H9 (cell line): ENCODE data around the gene SLC35E4. TPM values are rescaled to one million over a fixed set of nuclear protein-coding genes. Genes with fewer than 3 reads are reported as not detected.

Experiments used
- DNase-seq: peaks from one replicate; pipeline ENCODE4 v3.0.0-alpha.2; 2017
- H2AFZ ChIP-seq: one replicate; pipeline ENCODE4 v1.6.1; 2013; ENCODE audit warnings: mild to moderate bottlenecking, low read length, control low read depth, moderate library complexity
- H2AK5ac ChIP-seq: 2 replicates; pipeline ENCODE4 v1.6.1; 2013; ENCODE audit warnings: low read length, control low read depth, mixed read lengths; ENCODE audit not compliant: insufficient read length
- H2BK120ac ChIP-seq: one replicate; pipeline ENCODE4 v1.6.1; 2013; ENCODE audit warnings: low read depth, mild to moderate bottlenecking, low read length, control low read depth, inconsistent platforms; ENCODE audit not compliant: poor library complexity, severe bottlenecking
- H2BK12ac ChIP-seq: 2 replicates; pipeline ENCODE4 v1.6.1; 2013; ENCODE audit warnings: low read length, control low read depth, mixed read lengths, low read depth; ENCODE audit not compliant: insufficient read length
- H2BK15ac ChIP-seq: 2 replicates; pipeline ENCODE4 v1.6.1; 2013; ENCODE audit warnings: low read depth, low read length, control low read depth
- H2BK20ac ChIP-seq: one replicate; pipeline ENCODE4 v1.6.1; 2013; ENCODE audit warnings: low read depth, mild to moderate bottlenecking, low read length, control low read depth, inconsistent platforms; ENCODE audit not compliant: poor library complexity, severe bottlenecking
- H2BK5ac ChIP-seq: 2 replicates; pipeline ENCODE4 v1.6.1; 2013; ENCODE audit warnings: low read length, control low read depth, mixed read lengths; ENCODE audit not compliant: insufficient read length
- H3K14ac ChIP-seq: 2 replicates; pipeline ENCODE4 v1.6.1; 2013; ENCODE audit warnings: low read length, control low read depth; ENCODE audit not compliant: insufficient read depth
- H3K18ac ChIP-seq: 2 replicates; pipeline ENCODE4 v1.6.1; 2013; ENCODE audit warnings: low read depth, mild to moderate bottlenecking, mixed read lengths, low read length, control low read depth; ENCODE audit not compliant: insufficient read length
- H3K23ac ChIP-seq: 2 replicates; pipeline ENCODE4 v1.6.1; 2013; ENCODE audit warnings: low read length, control low read depth, mixed read lengths, low read depth; ENCODE audit not compliant: insufficient read length
- H3K23me2 ChIP-seq: 2 replicates; pipeline ENCODE4 v1.6.1; 2013; ENCODE audit warnings: low read depth, mild to moderate bottlenecking, mixed read lengths, low read length, control low read depth; ENCODE audit not compliant: insufficient read length, poor library complexity, severe bottlenecking
- H3K27ac ChIP-seq: 2 replicates; pipeline ENCODE4 v1.5.1; 2013; ENCODE audit warnings: low read length, control low read depth, mixed read lengths, low read depth; ENCODE audit not compliant: insufficient read length
- H3K27me3 ChIP-seq: 2 replicates; pipeline ENCODE4 v1.6.1; 2013; ENCODE audit warnings: low read length, control low read depth, inconsistent platforms; ENCODE audit not compliant: insufficient read depth
- H3K4ac ChIP-seq: 2 replicates; pipeline ENCODE4 v1.6.1; 2013; ENCODE audit warnings: low read depth, mild to moderate bottlenecking, control low read depth, inconsistent platforms, low read length, moderate library complexity
- H3K4me1 ChIP-seq: 2 replicates; pipeline ENCODE4 v1.6.1; 2013; ENCODE audit warnings: low read length, control low read depth, inconsistent platforms; ENCODE audit not compliant: insufficient read depth
- H3K4me2 ChIP-seq: 2 replicates; pipeline ENCODE4 v1.6.1; 2013; ENCODE audit warnings: low read length, control low read depth, mixed read lengths; ENCODE audit not compliant: insufficient read length, insufficient read depth
- H3K56ac ChIP-seq: 2 replicates; pipeline ENCODE4 v1.6.1; 2013; ENCODE audit warnings: low read depth, mild to moderate bottlenecking, mixed read lengths, low read length, control low read depth; ENCODE audit not compliant: insufficient read length
- H3K79me1 ChIP-seq: 2 replicates; pipeline ENCODE4 v1.6.1; 2013; ENCODE audit warnings: low read depth, mild to moderate bottlenecking, moderate library complexity, low read length, control low read depth, inconsistent platforms; ENCODE audit not compliant: insufficient read depth, poor library complexity, severe bottlenecking
- H3K79me2 ChIP-seq: 2 replicates; pipeline ENCODE4 v1.6.1; 2013; ENCODE audit warnings: low read length, control low read depth, inconsistent platforms; ENCODE audit not compliant: insufficient read depth
- H3K9ac ChIP-seq: 2 replicates; pipeline ENCODE4 v1.6.1; 2013; ENCODE audit warnings: low read length, control low read depth, mixed read lengths; ENCODE audit not compliant: insufficient read length; ENCODE audit errors: extremely low read depth
- H3K9me3 ChIP-seq: one replicate; pipeline ENCODE4 v1.6.1; 2013; ENCODE audit warnings: low read depth, low read length, inconsistent platforms; ENCODE audit not compliant: control insufficient read depth
- H3T11ph ChIP-seq: one replicate; pipeline ENCODE4 v1.6.1; 2013; ENCODE audit warnings: mild to moderate bottlenecking, low read length, control low read depth, inconsistent platforms
- H4K20me1 ChIP-seq: one replicate; pipeline ENCODE4 v1.6.1; 2013; ENCODE audit not compliant: control insufficient read depth, insufficient read length, insufficient read depth
- H4K5ac ChIP-seq: 2 replicates; pipeline ENCODE4 v1.6.1; 2013; ENCODE audit warnings: low read depth, mild to moderate bottlenecking, mixed read lengths, low read length, control low read depth; ENCODE audit not compliant: insufficient read length
- H4K8ac ChIP-seq: replicated peaks from 2 replicates; pipeline ENCODE4 v1.6.1; 2013; ENCODE audit warnings: low read length, control low read depth, mixed read lengths, low read depth; ENCODE audit not compliant: insufficient read length
- H4K91ac ChIP-seq: 2 replicates; pipeline ENCODE4 v1.6.1; 2013; ENCODE audit warnings: low read depth, mild to moderate bottlenecking, moderate library complexity, mixed read lengths, low read length, control low read depth; ENCODE audit not compliant: insufficient read length
- H3K27ac Mint-ChIP-seq, 3 experiments: 2 replicates in 2 of 3; 3 replicates in 1 of 3; pipeline ENCODE4 v1.8.0; 2020 to 2021; ENCODE audit warnings: mixed read lengths in 3 of 3, mild to moderate bottlenecking in 1 of 3, moderate library complexity in 1 of 3
- H3K27me3 Mint-ChIP-seq: 2 replicates; pipeline ENCODE4 v1.8.0; 2021; ENCODE audit warnings: low read depth, mild to moderate bottlenecking, moderate library complexity, mixed read lengths
- H3K36me3 Mint-ChIP-seq, 3 experiments: 2 replicates in 2 of 3; 3 replicates in 1 of 3; pipeline ENCODE4 v1.8.0; 2020 to 2021; ENCODE audit warnings: low read depth in 3 of 3, mixed read lengths in 3 of 3; ENCODE audit not compliant: insufficient read depth in 1 of 3
- H3K4me1 Mint-ChIP-seq, 2 experiments: 2 replicates each; pipeline ENCODE4 v1.8.0; 2020; ENCODE audit warnings: mixed read lengths in 2 of 2
- H3K4me3 Mint-ChIP-seq, 2 experiments: 2 replicates in 1 of 2; 3 replicates in 1 of 2; pipeline ENCODE4 v1.8.0; 2020 to 2021; ENCODE audit warnings: mild to moderate bottlenecking in 2 of 2, mixed read lengths in 2 of 2, moderate library complexity in 1 of 2
- H3K9me3 Mint-ChIP-seq, 2 experiments: 2 replicates in 1 of 2; 3 replicates in 1 of 2; pipeline ENCODE4 v1.8.0; 2020; ENCODE audit warnings: mild to moderate bottlenecking in 2 of 2, mixed read lengths in 2 of 2, moderate library complexity in 1 of 2
- CTCF ChIP-seq: fragments of 200-600 bp; sonication (generic); conservative IDR thresholded peaks from 3 replicates; pipeline ENCODE4 v1.8.0; 2021; ENCODE audit warnings: antibody characterized with exemption, mild to moderate bottlenecking
- WGBS: extraction: QIAGEN DNeasy Blood & Tissue Kit; methylation state at CpG from one replicate; pipeline ENCODE4 v1.1.7; 2013; ENCODE audit warnings: missing lambda C conversion rate, low lambda C conversion rate, mixed read lengths; ENCODE audit not compliant: insufficient read length; ENCODE audit errors: extremely low coverage; 5-methylcytosine and 5-hydroxymethylcytosine counted together
- total RNA-seq: library from RNA; stranded (reverse); gene quantifications from 2 replicates; pipeline ENCODE4 v1.2.1, GENCODE V29; 2021

SLC35E4 gene
- total RNA-seq, 1 experiment from 2014 or later, result 3.7 TPM

- H3K23me2 ChIP-seq, result no peaks in the 10 kb centered on the region
- Mint-ChIP-seq H3K4me3 (no peak overlapping the region), H3K4me1 (peaks cover 4 to 5% of the 10 kb centered on the region in 2 experiments; a peak in 3 of 4 replicates), H3K9me3 (peaks cover 6 to 9% of the 10 kb centered on the region in 2 experiments), H3K36me3 (peaks cover 11 to 29% (median 27%) of the 10 kb centered on the region in 3 experiments), H3K27me3 (no peaks in the 10 kb centered on the region), H3K27ac (no peak overlapping the region)
- no peak overlapping the region for H3K9ac ChIP-seq
- H3K4me2 ChIP-seq, result no peak overlapping the region
- no peak overlapping the region for H3T11ph ChIP-seq
- no peak overlapping the region for H2AK5ac ChIP-seq
- no peak overlapping the region for H4K8ac ChIP-seq
- no peaks in the 10 kb centered on the region for H3K79me2 ChIP-seq
- H2BK15ac ChIP-seq, result no peak overlapping the region
- no peak overlapping the region for H3K14ac ChIP-seq
- no CpG with 5 or more reads among the region's 5 CpGs for WGBS
- no peak overlapping the region for H3K56ac ChIP-seq
- no peak overlapping the region for H2BK120ac ChIP-seq
- no peak overlapping the region for H2BK20ac ChIP-seq
- no peaks in the 10 kb centered on the region; the same call in 1 of the 2 replicates for H3K4me1 ChIP-seq
- no peak overlapping the region for H4K5ac ChIP-seq
- no peak overlapping the region for H3K23ac ChIP-seq
- no peaks in the 10 kb centered on the region for H3K27me3 ChIP-seq
- H3K9me3 ChIP-seq, result no peaks in the 10 kb centered on the region
- H3K79me1 ChIP-seq, result no peaks in the 10 kb centered on the region
- H2BK12ac ChIP-seq, result no peak overlapping the region
- no peaks in the 10 kb centered on the region for H4K20me1 ChIP-seq
- H3K27ac ChIP-seq, result no peak overlapping the region
- H4K91ac ChIP-seq, result no peak overlapping the region
- no peak overlapping the region for H2AFZ ChIP-seq
- DNase-seq, result no peak
- H2BK5ac ChIP-seq, result no peak overlapping the region
- no peak overlapping the region for H3K18ac ChIP-seq
- no peak overlapping the region for H3K4ac ChIP-seq
- no peak for TF ChIP-seq CTCF
Measured at GRCh38 chr22:30627471-30627870, 8.1 kb upstream of the SLC35E4 start.
